Keratinocyte (primary cell): ENCODE measurements around the gene KDM4B. TPM values are rescaled to one million over a fixed set of nuclear protein-coding genes. Genes with fewer than 3 reads are reported as not detected.

Experiments used
- DNase-seq: peaks from one replicate; pipeline ENCODE4 v3.0.0-alpha.2; 2011; ENCODE audit warnings: low read depth, missing footprints, low spot score
- FAIRE-seq: peaks from 2 replicates; lab custom pipeline; 2011; peaks lifted over from hg19 to GRCh38; lab: Jason Lieb, UNC
- H2AFZ ChIP-seq: 2 replicates; pipeline ENCODE4 v1.6.0; 2012; ENCODE audit warnings: low read length, control low read depth, inconsistent platforms; ENCODE audit not compliant: control insufficient read depth
- H3K27ac ChIP-seq: 2 replicates; pipeline ENCODE4 v1.5.1; 2011; ENCODE audit warnings: low read length; ENCODE audit not compliant: control insufficient read depth, insufficient read depth
- H3K27me3 ChIP-seq: 3 replicates; pipeline ENCODE4 v1.6.0; 2011; ENCODE audit warnings: low read length; ENCODE audit not compliant: control insufficient read depth, insufficient read depth; ENCODE audit errors: extremely low read depth
- H3K36me3 ChIP-seq, 2 experiments: 2 replicates in 1 of 2; 3 replicates in 1 of 2; pipeline ENCODE4 v1.5.1; 2011; ENCODE audit warnings: low read length in 2 of 2, mild to moderate bottlenecking in 1 of 2; ENCODE audit not compliant: control insufficient read depth in 2 of 2, insufficient read depth in 2 of 2; ENCODE audit errors: extremely low read depth in 1 of 2
- H3K4me1 ChIP-seq: 3 replicates; pipeline ENCODE4 v1.5.1; 2011; ENCODE audit warnings: low read length; ENCODE audit not compliant: control insufficient read depth, insufficient read depth; ENCODE audit errors: extremely low read depth
- H3K4me2 ChIP-seq: 3 replicates; pipeline ENCODE4 v1.6.0; 2011; ENCODE audit warnings: low read depth, low read length; ENCODE audit not compliant: control insufficient read depth, insufficient read depth; ENCODE audit errors: extremely low read depth
- H3K4me3 ChIP-seq, 3 experiments: fragments of 200-600 bp in 1 of 3; sonication (generic) in 1 of 3; 2 replicates in 2 of 3; 3 replicates in 1 of 3; pipeline ENCODE4 v1.5.1; 2011 to 2016; ENCODE audit warnings: low read length in 3 of 3, mild to moderate bottlenecking in 3 of 3, control low read depth in 2 of 3, inconsistent platforms in 1 of 3, low read depth in 1 of 3, mixed read lengths in 1 of 3, mixed run types in 1 of 3, moderate library complexity in 1 of 3; ENCODE audit not compliant: control insufficient read depth in 2 of 3, insufficient read depth in 2 of 3; ENCODE audit errors: extremely low read depth in 1 of 3
- H3K79me2 ChIP-seq: 2 replicates; pipeline ENCODE4 v1.6.0; 2012; ENCODE audit warnings: low read length; ENCODE audit not compliant: control insufficient read depth, insufficient read depth
- H3K9ac ChIP-seq: 3 replicates; pipeline ENCODE4 v1.6.0; 2011; ENCODE audit warnings: low read length; ENCODE audit not compliant: control insufficient read depth, insufficient read depth; ENCODE audit errors: extremely low read depth
- H3K9me1 ChIP-seq: 3 replicates; pipeline ENCODE4 v1.6.0; 2011; ENCODE audit warnings: low read length; ENCODE audit not compliant: control insufficient read depth, insufficient read depth; ENCODE audit errors: extremely low read depth
- H3K9me3 ChIP-seq: 2 replicates; pipeline ENCODE4 v1.5.1; 2012; ENCODE audit warnings: low read depth, low read length; ENCODE audit not compliant: control insufficient read depth
- H4K20me1 ChIP-seq: 3 replicates; pipeline ENCODE4 v1.6.0; 2011; ENCODE audit warnings: low read length; ENCODE audit not compliant: control insufficient read depth, insufficient read depth; ENCODE audit errors: extremely low read depth
- EZH2 ChIP-seq: IDR thresholded peaks from one replicate; pipeline ENCODE4 v1.6.1; 2012; ENCODE audit warnings: inconsistent platforms, mild to moderate bottlenecking, low read length, moderate library complexity
- dilution Hi-C: fragments of 300-500 bp; cut with MboI; formaldehyde crosslinking; loops from one replicate; pipeline ENCODE4 v1.7.0; 2020; ENCODE audit warnings: low sequenced_read_pairs; ENCODE audit not compliant: extremely low pct_ligation_motif_present
- polyA plus RNA-seq, 5 experiments: library from polyadenylated mRNA; depleted of rRNA in 3 of 5; stranded (reverse) in 3 of 5; stranded (forward) in 1 of 5; unstranded in 1 of 5; fragments of >200 nt; gene quantifications; 1 replicate in 1 of 5; 2 replicates in 3 of 5; 3 replicates in 1 of 5; pipeline versions ENCODE4 v1.2.1 to v1.2.3, GENCODE V29; 2011 to 2012; ENCODE audit warnings: missing spikeins in 2 of 5, low read depth in 1 of 5, low replicate concordance in 1 of 5
- TF ChIP-seq, protein P1 (sequence below), 3 experiments: IDR thresholded peaks in 1 of 3; conservative IDR thresholded peaks in 1 of 3; optimal IDR thresholded peaks in 1 of 3; 2 replicates in 2 of 3; 3 replicates in 1 of 3; pipeline versions ENCODE3 to v1.5.1; 2011; ENCODE audit warnings: low read length in 3 of 3, mild to moderate bottlenecking in 3 of 3, moderate library complexity in 2 of 3, control low read depth in 1 of 3, inconsistent platforms in 1 of 3; ENCODE audit not compliant: insufficient read depth in 2 of 3; ENCODE audit errors: extremely low read depth in 1 of 3

Gene KDM4B
- polyA plus RNA-seq, 1 donor (not counting 4 experiments of a cell fraction or from before 2014, with no cell fraction given): 6.2 TPM

DNA sequence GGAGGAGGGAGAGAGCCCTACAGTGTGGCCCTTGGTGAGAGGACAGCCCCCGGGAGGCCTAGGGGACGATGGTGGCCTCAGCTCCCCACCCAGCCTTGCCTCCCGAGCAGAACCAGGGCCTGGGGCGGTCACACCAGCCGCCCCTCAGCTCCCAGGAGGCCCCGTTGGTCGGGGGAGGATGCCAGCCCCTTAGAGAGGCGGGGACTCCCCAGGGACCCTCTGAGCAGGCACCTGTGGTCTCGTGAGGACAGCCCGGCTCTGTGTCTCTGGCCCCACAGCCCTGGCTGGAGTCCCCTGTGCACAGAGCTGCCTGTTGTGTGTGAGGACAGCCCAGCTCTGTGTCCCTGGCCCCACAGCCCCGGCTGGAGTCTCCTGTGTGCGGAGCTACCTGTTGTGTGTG lies 158.8 kb downstream of the KDM4B start:
- H3K9me1 ChIP-seq: no peaks in the 10 kb centered on the region
- H3K9me3 ChIP-seq: no peaks in the 10 kb centered on the region
- FAIRE-seq: no peak
- H3K79me2 ChIP-seq: no peaks in the 10 kb centered on the region
- dilution Hi-C loops: no loop called here
- H3K36me3 ChIP-seq: peaks cover 0 to 19% of the 10 kb centered on the region in 2 experiments
- no peak for DNase-seq
- H4K20me1 ChIP-seq: no peaks in the 10 kb centered on the region
- H3K9ac ChIP-seq: no peak overlapping the region
- H3K4me2 ChIP-seq: no peak overlapping the region
- TF ChIP-seq, protein P1, sequence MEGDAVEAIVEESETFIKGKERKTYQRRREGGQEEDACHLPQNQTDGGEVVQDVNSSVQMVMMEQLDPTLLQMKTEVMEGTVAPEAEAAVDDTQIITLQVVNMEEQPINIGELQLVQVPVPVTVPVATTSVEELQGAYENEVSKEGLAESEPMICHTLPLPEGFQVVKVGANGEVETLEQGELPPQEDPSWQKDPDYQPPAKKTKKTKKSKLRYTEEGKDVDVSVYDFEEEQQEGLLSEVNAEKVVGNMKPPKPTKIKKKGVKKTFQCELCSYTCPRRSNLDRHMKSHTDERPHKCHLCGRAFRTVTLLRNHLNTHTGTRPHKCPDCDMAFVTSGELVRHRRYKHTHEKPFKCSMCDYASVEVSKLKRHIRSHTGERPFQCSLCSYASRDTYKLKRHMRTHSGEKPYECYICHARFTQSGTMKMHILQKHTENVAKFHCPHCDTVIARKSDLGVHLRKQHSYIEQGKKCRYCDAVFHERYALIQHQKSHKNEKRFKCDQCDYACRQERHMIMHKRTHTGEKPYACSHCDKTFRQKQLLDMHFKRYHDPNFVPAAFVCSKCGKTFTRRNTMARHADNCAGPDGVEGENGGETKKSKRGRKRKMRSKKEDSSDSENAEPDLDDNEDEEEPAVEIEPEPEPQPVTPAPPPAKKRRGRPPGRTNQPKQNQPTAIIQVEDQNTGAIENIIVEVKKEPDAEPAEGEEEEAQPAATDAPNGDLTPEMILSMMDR (optimal IDR thresholded peaks at IDR 0.05 in 1 of 3, IDR thresholded peaks at IDR 0.05 in 1 of 3, conservative IDR thresholded peaks at IDR 0.05 in 1 of 3; ENCODE audit: extremely low read depth in 1 of 3, insufficient read depth in 2 of 3, low read length in 3 of 3): no peak
- TF ChIP-seq EZH2: no peak
- no peaks in the 10 kb centered on the region for H3K27me3 ChIP-seq
- H2AFZ ChIP-seq: no peak overlapping the region
- H3K27ac ChIP-seq: no peak overlapping the region
- peaks cover 3% of the 10 kb centered on the region for H3K4me1 ChIP-seq
- no peak overlapping the region for H3K4me3 ChIP-seq

DNA sequence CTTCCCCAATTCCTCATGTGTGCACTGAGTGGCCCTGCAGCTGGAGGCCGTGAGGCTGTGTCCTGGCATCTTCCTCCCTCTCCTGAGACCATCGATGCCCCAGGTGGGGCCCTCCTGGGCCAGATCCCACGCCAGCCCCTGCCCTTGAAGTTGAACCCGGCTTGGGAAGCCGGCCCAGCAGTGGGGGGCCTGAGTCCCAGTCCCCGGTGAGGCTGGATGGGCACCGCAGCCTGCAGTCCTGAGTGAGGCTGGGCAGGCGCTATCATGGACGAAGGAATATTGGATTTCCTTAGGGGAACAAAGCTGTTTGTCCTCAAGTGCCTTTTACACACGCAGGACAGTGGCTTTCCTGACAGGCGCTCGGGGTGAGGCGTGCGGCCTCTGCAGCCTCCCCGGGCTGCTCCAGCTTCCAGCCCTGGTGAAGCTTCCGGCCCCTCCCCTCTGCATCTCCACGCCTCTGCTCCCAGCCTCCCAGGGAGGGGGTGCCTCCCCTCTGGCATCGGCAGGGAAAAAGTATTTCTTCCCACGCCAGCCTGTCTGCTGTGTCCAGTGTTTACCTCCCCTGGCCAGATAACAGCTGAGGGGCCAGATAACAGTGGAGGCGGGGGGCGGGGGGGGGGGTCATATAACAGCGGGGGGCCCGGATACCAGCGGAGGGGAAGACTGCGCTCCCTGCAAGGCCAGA lies 159.5 kb downstream of the KDM4B start:
- DNase-seq: no peak
- no peaks in the 10 kb centered on the region for H3K27me3 ChIP-seq
- H3K4me1 ChIP-seq: peaks cover 3% of the 10 kb centered on the region
- H2AFZ ChIP-seq: no peak overlapping the region
- H3K36me3 ChIP-seq: peaks cover 0 to 13% of the 10 kb centered on the region in 2 experiments
- no peak overlapping the region for H3K4me3 ChIP-seq
- no peak for TF ChIP-seq EZH2
- TF ChIP-seq, protein P1 (optimal IDR thresholded peaks at IDR 0.05 in 1 of 3, IDR thresholded peaks at IDR 0.05 in 1 of 3, conservative IDR thresholded peaks at IDR 0.05 in 1 of 3; ENCODE audit: extremely low read depth in 1 of 3, insufficient read depth in 2 of 3, low read length in 3 of 3): no peak
- no peaks in the 10 kb centered on the region for H3K9me3 ChIP-seq
- no peak overlapping the region for H3K9ac ChIP-seq
- dilution Hi-C loops: no loop called here
- FAIRE-seq: no peak
- H4K20me1 ChIP-seq: no peaks in the 10 kb centered on the region
- H3K27ac ChIP-seq: no peak overlapping the region
- H3K9me1 ChIP-seq: no peaks in the 10 kb centered on the region
- H3K79me2 ChIP-seq: no peaks in the 10 kb centered on the region
- no peak overlapping the region for H3K4me2 ChIP-seq
